Natural killer cell (primary cell): Measurements from ENCODE around the gene ARL6IP6. TPM values are rescaled to one million over a fixed set of nuclear protein-coding genes. Genes with fewer than 3 reads are reported as not detected.

Source experiments
- ATAC-seq, 3 donors: fragments of 150-1000 bp in 2 of 3; fragments of 200-7000 bp in 1 of 3; cut with Tn5 transposase; 1 replicate in 1 of 3; 2 replicates in 2 of 3; pipeline ENCODE4 v1.10.0; 2021; ENCODE audit warnings: mild to moderate bottlenecking in 2 of 3, moderate library complexity in 2 of 3
- DNase-seq, 2 donors: peaks; one replicate each; pipeline versions ENCODE4 v3.0.0 to v3.0.0-alpha.2; 2013 to 2021; ENCODE audit warnings: mixed read lengths in 1 of 2
- H3K27ac ChIP-seq: one replicate; pipeline ENCODE4 v1.5.1; 2013; ENCODE audit warnings: mild to moderate bottlenecking, low read length
- H3K27me3 ChIP-seq: one replicate; pipeline ENCODE4 v1.6.1; 2013; ENCODE audit warnings: low read length; ENCODE audit not compliant: control insufficient read depth, insufficient read depth
- H3K36me3 ChIP-seq: one replicate; pipeline ENCODE4 v1.6.1; 2013; ENCODE audit warnings: low read length; ENCODE audit not compliant: control insufficient read depth, insufficient read depth
- H3K4me1 ChIP-seq: one replicate; pipeline ENCODE4 v1.6.1; 2013; ENCODE audit warnings: low read length; ENCODE audit not compliant: control insufficient read depth, insufficient read depth
- H3K4me3 ChIP-seq: one replicate; pipeline ENCODE4 v1.5.1; 2013; ENCODE audit warnings: low read length
- H3K9me3 ChIP-seq: one replicate; pipeline ENCODE4 v1.6.1; 2013; ENCODE audit warnings: low read length; ENCODE audit not compliant: control insufficient read depth, insufficient read depth
- H3K27ac Mint-ChIP-seq, 2 donors: one replicate each; pipeline ENCODE4 v1.8.0; 2022; ENCODE audit warnings: mild to moderate bottlenecking in 2 of 2, mixed read lengths in 2 of 2, moderate library complexity in 1 of 2
- H3K27me3 Mint-ChIP-seq, 2 donors: one replicate each; pipeline ENCODE4 v1.8.0; 2022; ENCODE audit warnings: low read depth in 2 of 2, mixed read lengths in 2 of 2
- H3K36me3 Mint-ChIP-seq: one replicate; pipeline ENCODE4 v1.8.0; 2022; ENCODE audit warnings: mixed read lengths
- H3K4me1 Mint-ChIP-seq, 2 donors: one replicate each; pipeline ENCODE4 v1.8.0; 2022; ENCODE audit warnings: mixed read lengths in 2 of 2
- H3K4me3 Mint-ChIP-seq: one replicate; pipeline ENCODE4 v1.8.0; 2022; ENCODE audit warnings: mild to moderate bottlenecking, moderate library complexity, mixed read lengths
- H3K9me3 Mint-ChIP-seq, 2 donors: one replicate each; pipeline ENCODE4 v1.8.0; 2022; ENCODE audit warnings: mixed read lengths in 2 of 2
- CTCF ChIP-seq: fragments of 200-600 bp; IDR thresholded peaks from one replicate; pipeline ENCODE4 v1.8.0; 2022; ENCODE audit warnings: antibody characterized with exemption
- WGBS: methylation state at CpG from one replicate; pipeline ENCODE4 v1.1.7; 2013; ENCODE audit warnings: missing lambda C conversion rate; ENCODE audit not compliant: insufficient coverage; 5-methylcytosine and 5-hydroxymethylcytosine counted together
- intact Hi-C: fragments of 100-400 bp; cut with micrococcal nuclease; formaldehyde crosslinking; loops from one replicate; pipeline ENCODE4 v1.14.2; 2022
- total RNA-seq, 4 donors: library from RNA; stranded (reverse); fragments of 120-200 nt in 1 of 4; gene quantifications; one replicate each; pipeline versions ENCODE4 v1.2.3 to v1.2.4, GENCODE V29; 2013 to 2022

The ARL6IP6 gene
- total RNA-seq = 10 to 100 TPM in 2 of 3 donors, 1 to 10 TPM in 1; 10.0 to 15.0 (median 11.4) TPM
- total RNA-seq (2013) = 21.5 TPM

- H3K4me3 Mint-ChIP-seq = peak within 1 kb of the TSS; percentile 94
- peaks cover 0 to 2% of the 10 kb centered on the region in 2 donors for H3K27me3 Mint-ChIP-seq
- Histone ChIP-seq H3K4me1 (peaks cover 9% of the 10 kb centered on the region), H3K27ac (peak within 1 kb of the TSS; percentile 94), H3K4me3 (peak within 1 kb of the TSS; percentile 86), H3K27me3 (no peaks in the 10 kb centered on the region), H3K36me3 (peaks cover 18% of the 10 kb centered on the region), H3K9me3 (no peaks in the 10 kb centered on the region)
- H3K27ac Mint-ChIP-seq = peak within 1 kb of the TSS; percentile 96 to 98
- peaks cover 6% of the 10 kb centered on the region for H3K36me3 Mint-ChIP-seq
- no peaks in the 10 kb centered on the region for H3K9me3 Mint-ChIP-seq
- H3K4me1 Mint-ChIP-seq = peaks cover 58 to 60% of the 10 kb centered on the region in 2 donors
- under 1% methylated on average over 87 of the region's 87 CpGs for WGBS
- TF ChIP-seq CTCF = no peak
- intact Hi-C loops = loop anchor here (1.0 to 5.0 kb wide), 3 partner anchors 12 to 891 kb away; partner anchors contain the start of genes ARL5A and STAM2
- DNase-seq (peak; percentile 94 to 96), ATAC-seq (peak; percentile 57 to 78 (median 65))
Measured at GRCh38 chr2:152718076-152718908, at the start of gene ARL6IP6. ARL6IP6 (plus strand) TSS chr2:152718620; CDS start chr2:152718625, 5 bp downstream.

- H3K27ac Mint-ChIP-seq = peak overlapping the region in 1 of 2 donors; percentile 29
Measured at GRCh38 chr2:152674334-152674733, 44.1 kb upstream of the ARL6IP6 start.

GRCh38 chr2:152676461-152676860 is 42.0 kb upstream of the ARL6IP6 start:
- intact Hi-C loops = no loop called here
- DNase-seq = no peak

More at GRCh38 chr2:152674334-152674733, 44.1 kb upstream of the ARL6IP6 start:
- no peaks in the 10 kb centered on the region for H3K4me1 ChIP-seq
- WGBS = 93% methylated on average over 2 of the region's 4 CpGs
- ATAC-seq = no peak
- intact Hi-C loops = no loop called here
- no peak overlapping the region for H3K4me3 ChIP-seq
- Mint-ChIP-seq H3K27me3 (no peaks in the 10 kb centered on the region), H3K9me3 (no peaks in the 10 kb centered on the region), H3K36me3 (peaks cover 29% of the 10 kb centered on the region), H3K4me3 (no peak overlapping the region), H3K4me1 (no peaks in the 10 kb centered on the region)
- H3K36me3 ChIP-seq = peaks cover 85% of the 10 kb centered on the region
- no peak for DNase-seq
- no peak for TF ChIP-seq CTCF
- H3K9me3 ChIP-seq = no peaks in the 10 kb centered on the region
- H3K27me3 ChIP-seq = no peaks in the 10 kb centered on the region
- H3K27ac ChIP-seq = no peak overlapping the region

More at GRCh38 chr2:152676461-152676860, 42.0 kb upstream of the ARL6IP6 start:
- ATAC-seq = no peak
- Mint-ChIP-seq H3K27ac (no peak overlapping the region), H3K36me3 (peaks cover 30% of the 10 kb centered on the region), H3K4me3 (no peak overlapping the region), H3K27me3 (no peaks in the 10 kb centered on the region), H3K4me1 (no peaks in the 10 kb centered on the region), H3K9me3 (no peaks in the 10 kb centered on the region)
- Histone ChIP-seq H3K9me3 (no peaks in the 10 kb centered on the region), H3K27ac (no peak overlapping the region), H3K4me1 (no peaks in the 10 kb centered on the region), H3K27me3 (no peaks in the 10 kb centered on the region), H3K4me3 (no peak overlapping the region), H3K36me3 (peaks cover 85% of the 10 kb centered on the region)
- WGBS = 100% methylated on average over 2 of the region's 3 CpGs
- no peak for TF ChIP-seq CTCF
